ENCODE measurements around the gene PYDC2.

Gene PYDC2

DNA sequence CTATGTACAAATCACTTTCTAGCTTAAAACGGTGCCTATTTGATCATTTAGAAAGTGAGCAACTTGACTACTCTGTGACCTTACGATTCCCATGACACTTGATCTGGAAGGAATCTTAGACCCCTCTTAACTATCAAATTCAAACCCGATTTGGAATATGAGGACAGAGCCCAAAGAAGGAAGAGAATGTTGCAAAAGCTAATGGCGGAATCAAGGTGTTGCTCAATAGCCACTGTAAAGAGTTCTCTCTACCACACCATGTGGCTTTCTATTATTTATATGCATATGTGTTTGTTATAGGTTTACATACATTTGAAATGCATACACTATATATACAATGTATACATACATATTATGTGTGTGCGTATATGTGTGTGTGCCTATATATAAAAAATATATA is 39.9 kb downstream of the PYDC2 start:
- TF ChIP-seq, protein P1, sequence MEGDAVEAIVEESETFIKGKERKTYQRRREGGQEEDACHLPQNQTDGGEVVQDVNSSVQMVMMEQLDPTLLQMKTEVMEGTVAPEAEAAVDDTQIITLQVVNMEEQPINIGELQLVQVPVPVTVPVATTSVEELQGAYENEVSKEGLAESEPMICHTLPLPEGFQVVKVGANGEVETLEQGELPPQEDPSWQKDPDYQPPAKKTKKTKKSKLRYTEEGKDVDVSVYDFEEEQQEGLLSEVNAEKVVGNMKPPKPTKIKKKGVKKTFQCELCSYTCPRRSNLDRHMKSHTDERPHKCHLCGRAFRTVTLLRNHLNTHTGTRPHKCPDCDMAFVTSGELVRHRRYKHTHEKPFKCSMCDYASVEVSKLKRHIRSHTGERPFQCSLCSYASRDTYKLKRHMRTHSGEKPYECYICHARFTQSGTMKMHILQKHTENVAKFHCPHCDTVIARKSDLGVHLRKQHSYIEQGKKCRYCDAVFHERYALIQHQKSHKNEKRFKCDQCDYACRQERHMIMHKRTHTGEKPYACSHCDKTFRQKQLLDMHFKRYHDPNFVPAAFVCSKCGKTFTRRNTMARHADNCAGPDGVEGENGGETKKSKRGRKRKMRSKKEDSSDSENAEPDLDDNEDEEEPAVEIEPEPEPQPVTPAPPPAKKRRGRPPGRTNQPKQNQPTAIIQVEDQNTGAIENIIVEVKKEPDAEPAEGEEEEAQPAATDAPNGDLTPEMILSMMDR (IDR thresholded peaks at IDR 0.05; ENCODE audit: low read depth, low read length, missing control alignments) = no peak
- no peak for DNase-seq (ENCODE audit: low read depth)
- H3K4me3 ChIP-seq (ENCODE audit: low read depth, low read length) = no peak overlapping the region
- in situ Hi-C loops (cut with HindIII; ENCODE audit: low sequenced_read_pairs) = no loop called here

GRCh38 chr3:191502583-191502982 is 41.6 kb downstream of the PYDC2 start:
- no peak for DNase-seq (ENCODE audit: low read depth)
- no peak overlapping the region for H3K4me3 ChIP-seq (ENCODE audit: low read depth, low read length)
- in situ Hi-C loops (cut with HindIII; ENCODE audit: low sequenced_read_pairs) = no loop called here
- TF ChIP-seq, protein P1 (IDR thresholded peaks at IDR 0.05; ENCODE audit: low read depth, low read length, missing control alignments) = peak; percentile 56

GRCh38 chr3:191509078-191509477 is 48.1 kb downstream of the PYDC2 start:
- in situ Hi-C loops (cut with HindIII; ENCODE audit: low sequenced_read_pairs) = no loop called here
- DNase-seq (ENCODE audit: low read depth) = no peak
- TF ChIP-seq, protein P1 (IDR thresholded peaks at IDR 0.05; ENCODE audit: low read depth, low read length, missing control alignments) = no peak
- no peak overlapping the region for H3K4me3 ChIP-seq (ENCODE audit: low read depth, low read length)
